ENCODE results near the gene ERBB4.
A peak's percentile ranks its signal among the peaks of the same experiment; 100 is the strongest.

Gene ERBB4

GRCh38 chr2:212536817-212537725, 1.5 kb downstream of the ERBB4 start:
- Histone ChIP-seq H3K79me2 (ENCODE audit: low read length) (no peaks in the 10 kb centered on the region), H3K36me3 (replicated peaks; ENCODE audit: insufficient read depth, low read length) (no peaks in the 10 kb centered on the region), H3K9me3 (replicated peaks; ENCODE audit: insufficient read depth, low read length) (no peaks in the 10 kb centered on the region), H3K27ac (ENCODE audit: low read length) (no peak overlapping the region), H3K4me1 (ENCODE audit: low read length) (no peaks in the 10 kb centered on the region), H3K27me3 (replicated peaks; ENCODE audit: insufficient read depth, low read length) (no peaks in the 10 kb centered on the region), H3K4me2 (ENCODE audit: low read depth, low read length) (peak overlapping the region; percentile 89), H3K9me2 (replicated peaks; ENCODE audit: insufficient read depth, low read length) (no peaks in the 10 kb centered on the region), H4K20me1 (ENCODE audit: insufficient read depth, low read length) (no peaks in the 10 kb centered on the region), H3K4me3 (ENCODE audit: low read length) (peak overlapping the region; percentile 56), H3K9ac (ENCODE audit: low read length) (peak overlapping the region; percentile 15; the same call in 1 of the 2 replicates), H3F3A (ENCODE audit: insufficient read depth, low read length) (no peaks in the 10 kb centered on the region), H2AFZ (ENCODE audit: low read length) (peak overlapping the region; percentile 76)
- DNase-seq = no peak
- TF ChIP-seq EZH2 (optimal IDR thresholded peaks at IDR 0.05; ENCODE audit: low read depth, low read length) (no peak), EZH2phosphoT487 (IDR thresholded peaks at IDR 0.05; ENCODE audit: low read length) (no peak)
- TF ChIP-seq, protein P1, sequence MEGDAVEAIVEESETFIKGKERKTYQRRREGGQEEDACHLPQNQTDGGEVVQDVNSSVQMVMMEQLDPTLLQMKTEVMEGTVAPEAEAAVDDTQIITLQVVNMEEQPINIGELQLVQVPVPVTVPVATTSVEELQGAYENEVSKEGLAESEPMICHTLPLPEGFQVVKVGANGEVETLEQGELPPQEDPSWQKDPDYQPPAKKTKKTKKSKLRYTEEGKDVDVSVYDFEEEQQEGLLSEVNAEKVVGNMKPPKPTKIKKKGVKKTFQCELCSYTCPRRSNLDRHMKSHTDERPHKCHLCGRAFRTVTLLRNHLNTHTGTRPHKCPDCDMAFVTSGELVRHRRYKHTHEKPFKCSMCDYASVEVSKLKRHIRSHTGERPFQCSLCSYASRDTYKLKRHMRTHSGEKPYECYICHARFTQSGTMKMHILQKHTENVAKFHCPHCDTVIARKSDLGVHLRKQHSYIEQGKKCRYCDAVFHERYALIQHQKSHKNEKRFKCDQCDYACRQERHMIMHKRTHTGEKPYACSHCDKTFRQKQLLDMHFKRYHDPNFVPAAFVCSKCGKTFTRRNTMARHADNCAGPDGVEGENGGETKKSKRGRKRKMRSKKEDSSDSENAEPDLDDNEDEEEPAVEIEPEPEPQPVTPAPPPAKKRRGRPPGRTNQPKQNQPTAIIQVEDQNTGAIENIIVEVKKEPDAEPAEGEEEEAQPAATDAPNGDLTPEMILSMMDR (IDR thresholded peaks at IDR 0.05; ENCODE audit: low read length) = no peak

GRCh38 chr2:212535996-212536816, 2.4 kb downstream of the ERBB4 start:
- H3K79me2 ChIP-seq (ENCODE audit: low read length) = no peaks in the 10 kb centered on the region
- H3K36me3 ChIP-seq (replicated peaks; ENCODE audit: insufficient read depth, low read length) = no peaks in the 10 kb centered on the region
- H3K4me3 ChIP-seq (ENCODE audit: low read length) = peak overlapping the region; percentile 56; the same call in 1 of the 2 replicates
- H3K4me1 ChIP-seq (ENCODE audit: low read length) = no peaks in the 10 kb centered on the region
- no peaks in the 10 kb centered on the region for H4K20me1 ChIP-seq (ENCODE audit: insufficient read depth, low read length)
- no peaks in the 10 kb centered on the region for H3K27me3 ChIP-seq (replicated peaks; ENCODE audit: insufficient read depth, low read length)
- H3K9ac ChIP-seq (ENCODE audit: low read length) = no peak overlapping the region
- no peaks in the 10 kb centered on the region for H3K9me2 ChIP-seq (replicated peaks; ENCODE audit: insufficient read depth, low read length)
- H3K9me3 ChIP-seq (replicated peaks; ENCODE audit: insufficient read depth, low read length) = no peaks in the 10 kb centered on the region
- DNase-seq = no peak
- no peak for TF ChIP-seq EZH2phosphoT487 (IDR thresholded peaks at IDR 0.05; ENCODE audit: low read length)
- TF ChIP-seq, protein P1 (IDR thresholded peaks at IDR 0.05; ENCODE audit: low read length) = no peak
- no peak for TF ChIP-seq EZH2 (optimal IDR thresholded peaks at IDR 0.05; ENCODE audit: low read depth, low read length)
- H3K4me2 ChIP-seq (ENCODE audit: low read depth, low read length) = peak overlapping the region; percentile 89; the same call in 1 of the 2 replicates
- 0 out of 2 replicates have a peak overlapping the region, but pooled peaks have one; percentile 76 for H2AFZ ChIP-seq (ENCODE audit: low read length)
- no peaks in the 10 kb centered on the region for H3F3A ChIP-seq (ENCODE audit: insufficient read depth, low read length)
- H3K27ac ChIP-seq (ENCODE audit: low read length) = no peak overlapping the region

DNA sequence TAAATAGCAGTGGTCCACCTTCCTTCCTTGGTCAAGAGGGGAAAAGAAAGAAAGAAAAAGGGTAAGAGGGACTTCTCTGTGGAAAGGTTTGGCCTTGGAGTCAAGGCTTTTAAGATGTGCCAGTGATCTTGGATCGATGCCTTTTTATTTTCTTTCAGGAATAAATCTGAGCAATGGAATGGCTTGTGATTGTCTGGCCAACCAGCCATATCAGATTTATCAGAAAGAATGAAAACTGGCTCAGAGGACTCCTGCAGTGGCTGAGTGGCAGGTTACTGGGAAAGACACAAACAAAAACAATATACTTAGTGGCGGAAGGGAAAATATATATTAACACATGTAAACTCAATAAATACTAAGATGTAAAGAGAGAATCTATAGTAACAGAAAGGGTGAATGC, 4.3 kb downstream of the ERBB4 start:
- Histone ChIP-seq H3K27me3 (replicated peaks; ENCODE audit: insufficient read depth, low read length) (no peaks in the 10 kb centered on the region), H3K9me2 (replicated peaks; ENCODE audit: insufficient read depth, low read length) (no peaks in the 10 kb centered on the region), H3K4me3 (ENCODE audit: low read length) (no peak overlapping the region), H3K9ac (ENCODE audit: low read length) (no peak overlapping the region), H3K36me3 (replicated peaks; ENCODE audit: insufficient read depth, low read length) (no peaks in the 10 kb centered on the region), H2AFZ (ENCODE audit: low read length) (no peak overlapping the region), H3K4me1 (ENCODE audit: low read length) (no peaks in the 10 kb centered on the region), H3K9me3 (replicated peaks; ENCODE audit: insufficient read depth, low read length) (no peaks in the 10 kb centered on the region), H3K4me2 (ENCODE audit: low read depth, low read length) (no peak overlapping the region), H3F3A (ENCODE audit: insufficient read depth, low read length) (no peaks in the 10 kb centered on the region), H3K27ac (ENCODE audit: low read length) (no peak overlapping the region), H4K20me1 (ENCODE audit: insufficient read depth, low read length) (no peaks in the 10 kb centered on the region), H3K79me2 (ENCODE audit: low read length) (no peaks in the 10 kb centered on the region)
- no peak for DNase-seq
- no peak for TF ChIP-seq EZH2phosphoT487 (IDR thresholded peaks at IDR 0.05; ENCODE audit: low read length)
- no peak for TF ChIP-seq EZH2 (optimal IDR thresholded peaks at IDR 0.05; ENCODE audit: low read depth, low read length)
- TF ChIP-seq, protein P1 (IDR thresholded peaks at IDR 0.05; ENCODE audit: low read length) = no peak

Data from MM.1S (cell line).